ENCODE measurements around the gene IL26.

- no peak for TF ChIP-seq POLR2A (IDR thresholded peaks at IDR 0.05)
- TF ChIP-seq EP300 (IDR thresholded peaks at IDR 0.05) = no peak
- no peak for TF ChIP-seq CTCF (IDR thresholded peaks at IDR 0.05)
These were observed 47.4 kb downstream of the IL26 start for GRCh38 chr12:68178184-68178583.

Measured in gastroesophageal sphincter (tissue), 3 donors.